Gastroesophageal sphincter (tissue), 3 donors: Measurements from ENCODE around the gene LEMD3.

Experiments
- CTCF ChIP-seq, 4 experiments: fragments of 200-600 bp in 2 of 4; fragments of 450-650 bp in 2 of 4; sonication (generic) in 1 of 4; IDR thresholded peaks; one replicate each; pipeline ENCODE4 v1.5.1; 2017 to 2019; ENCODE audit warnings: antibody characterized with exemption in 4 of 4, mild to moderate bottlenecking in 2 of 4, moderate library complexity in 2 of 4
- EP300 ChIP-seq: sonication (generic); formaldehyde crosslinking; IDR thresholded peaks from one replicate; pipeline ENCODE4 v1.6.1; 2017; ENCODE audit warnings: antibody characterized with exemption, mild to moderate bottlenecking
- POLR2A ChIP-seq, 2 donors: fragments of 450-650 bp; IDR thresholded peaks; one replicate each; pipeline ENCODE4 v1.6.1; 2017; ENCODE audit warnings: antibody characterized with exemption in 2 of 2, mild to moderate bottlenecking in 2 of 2, moderate library complexity in 1 of 2
- POLR2AphosphoS5 ChIP-seq: sonication (generic); formaldehyde crosslinking; IDR thresholded peaks from one replicate; pipeline ENCODE4 v1.6.1; 2017; ENCODE audit warnings: antibody characterized with exemption

GRCh38 chr12:65276916-65277530, 107.6 kb downstream of the LEMD3 start:
- no peak for TF ChIP-seq CTCF (IDR thresholded peaks at IDR 0.05)
- no peak for TF ChIP-seq POLR2A (IDR thresholded peaks at IDR 0.05)
- TF ChIP-seq POLR2AphosphoS5, result no peak
- no peak for TF ChIP-seq EP300
